Endothelial cell of hepatic sinusoid (primary cell): ENCODE results near the gene MEA1.
"Not testable (repeated sequence)": the region's sequence is repeated elsewhere in the genome, so short reads cannot be mapped to it uniquely, and the experiment has no call there.

Source experiments
- in situ Hi-C: cut with HindIII; loops from 2 replicates; pipeline ENCODE4 v1.10.0; 2017; ENCODE audit warnings: low sequenced_read_pairs

Gene MEA1

DNA sequence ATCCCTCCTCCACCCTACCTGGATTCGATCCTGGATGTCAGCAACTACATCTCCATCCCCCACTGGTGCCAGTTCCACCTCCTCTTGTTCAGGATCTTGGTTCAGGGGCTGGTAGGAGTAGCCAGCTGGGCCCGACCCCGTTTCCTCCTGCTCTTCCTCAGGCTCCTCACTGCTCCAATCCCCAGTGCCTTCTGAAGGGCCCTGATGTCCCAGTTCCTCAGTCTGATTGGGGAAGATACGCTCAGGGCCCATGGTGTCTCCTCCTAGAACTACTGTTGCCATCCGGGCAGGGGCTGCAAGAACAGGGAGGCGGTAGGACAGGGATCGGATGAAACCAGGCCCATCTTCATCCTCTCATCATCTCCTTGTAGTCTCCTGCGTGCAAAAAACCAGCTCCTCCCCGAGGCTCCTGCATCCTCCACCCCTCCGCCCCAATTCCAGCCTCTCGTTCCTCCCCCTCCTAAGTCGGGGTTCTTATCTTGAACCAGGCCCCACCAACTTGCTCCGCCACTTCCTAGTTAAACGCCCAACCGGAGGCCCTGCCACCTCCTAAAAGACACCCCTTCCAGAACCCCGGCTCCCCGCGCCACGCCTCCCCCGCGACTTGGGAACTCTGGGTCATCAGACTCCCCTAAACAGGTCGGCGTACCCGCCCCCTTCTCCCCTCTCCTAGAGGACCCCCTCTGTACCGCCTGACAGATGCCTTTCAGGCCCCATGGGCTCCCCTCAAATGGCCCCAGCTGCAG lies 476 bp downstream of the MEA1 start:
- in situ Hi-C loops, result no loop called here

DNA sequence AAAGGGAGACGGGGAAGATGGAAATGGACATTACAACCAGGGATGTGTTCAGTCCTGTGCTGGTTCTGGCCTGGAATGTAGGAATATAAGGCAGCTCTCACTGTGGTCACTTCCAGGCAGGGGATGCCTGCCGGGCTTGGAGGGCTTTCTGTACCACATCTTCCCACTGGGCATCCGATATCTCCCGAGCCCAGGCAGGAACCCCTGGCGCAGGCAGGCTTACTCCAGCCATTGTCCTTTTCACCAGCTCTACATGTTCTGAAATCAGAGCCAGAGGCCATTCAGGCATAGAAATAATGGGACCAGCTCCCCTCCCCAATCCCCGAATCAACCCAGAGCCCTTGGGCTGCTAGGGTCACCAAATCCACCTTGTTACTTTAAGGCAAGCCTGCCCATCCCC lies 1.4 kb downstream of the MEA1 start:
- in situ Hi-C loops, result no loop called here

DNA sequence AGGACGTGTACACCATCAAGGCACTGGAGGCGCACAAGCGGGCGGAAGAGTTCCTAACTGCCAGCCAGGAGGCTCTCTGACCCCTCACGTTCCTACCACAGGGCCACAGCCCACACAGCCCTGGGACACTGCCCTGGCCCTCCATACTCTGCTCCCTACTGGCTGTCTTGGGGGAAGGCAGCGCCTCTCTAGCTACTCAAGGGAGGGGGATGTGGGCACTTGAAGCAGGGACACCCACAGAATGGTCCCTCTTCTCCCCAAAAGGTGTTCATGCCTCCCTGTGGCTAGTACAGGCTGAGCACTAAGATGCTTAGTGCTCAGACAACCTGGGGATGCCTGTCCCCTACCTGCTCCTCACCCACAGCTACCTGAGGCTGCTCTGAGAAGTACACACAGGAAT lies 2.5 kb downstream of the MEA1 start:
- in situ Hi-C loops, result no loop called here

DNA sequence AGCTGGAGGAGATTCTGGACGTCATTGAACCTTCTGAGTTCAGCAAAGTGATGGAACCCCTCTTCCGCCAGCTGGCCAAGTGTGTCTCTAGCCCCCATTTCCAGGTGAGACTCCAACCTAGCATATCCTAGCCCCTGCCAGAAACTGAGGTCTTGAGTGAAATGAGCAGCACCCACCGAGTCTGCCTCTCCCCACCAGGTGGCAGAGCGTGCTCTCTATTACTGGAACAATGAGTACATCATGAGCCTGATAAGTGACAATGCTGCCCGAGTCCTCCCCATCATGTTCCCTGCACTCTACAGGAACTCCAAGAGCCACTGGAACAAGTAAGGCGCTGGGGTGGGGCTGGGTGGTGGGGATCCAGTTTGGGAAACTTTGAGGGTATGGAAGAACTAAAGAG lies 4.6 kb downstream of the MEA1 start:
- in situ Hi-C loops, result no loop called here

DNA sequence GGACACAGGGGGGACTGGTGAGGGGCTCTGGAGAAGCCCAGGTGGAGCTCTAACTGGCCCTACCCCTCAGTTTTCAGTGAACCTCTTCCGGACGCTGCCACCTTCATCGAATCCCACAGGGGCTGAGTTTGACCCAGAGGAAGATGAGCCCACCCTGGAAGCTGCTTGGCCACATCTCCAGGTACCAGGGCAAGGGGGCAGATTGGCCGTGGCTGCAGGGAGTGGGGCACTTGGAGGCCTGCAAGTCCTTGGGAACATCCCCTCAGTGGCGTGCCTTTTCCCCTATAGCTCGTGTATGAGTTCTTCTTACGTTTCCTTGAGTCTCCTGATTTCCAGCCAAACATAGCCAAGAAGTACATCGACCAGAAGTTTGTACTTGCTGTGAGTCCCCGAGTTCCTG lies 6.6 kb downstream of the MEA1 start:
- in situ Hi-C loops, result no loop called here

DNA sequence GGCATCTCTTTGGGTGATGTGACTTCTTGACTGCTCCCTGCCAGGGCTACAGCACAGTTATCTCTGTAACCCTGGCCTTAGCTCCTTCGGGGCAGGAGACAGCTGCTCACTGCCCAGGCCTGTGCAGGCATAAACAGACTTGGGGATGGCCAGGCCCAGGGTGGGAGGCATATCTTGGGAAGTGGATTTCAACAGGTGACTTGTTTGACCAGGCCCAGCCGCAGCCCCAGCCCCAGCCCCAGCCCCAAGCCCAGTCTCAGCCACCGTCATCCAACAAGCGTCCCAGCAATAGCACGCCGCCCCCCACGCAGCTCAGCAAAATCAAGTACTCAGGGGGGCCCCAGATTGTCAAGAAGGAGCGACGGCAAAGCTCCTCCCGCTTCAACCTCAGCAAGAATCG lies 7.5 kb downstream of the MEA1 start:
- in situ Hi-C loops, result no loop called here

DNA sequence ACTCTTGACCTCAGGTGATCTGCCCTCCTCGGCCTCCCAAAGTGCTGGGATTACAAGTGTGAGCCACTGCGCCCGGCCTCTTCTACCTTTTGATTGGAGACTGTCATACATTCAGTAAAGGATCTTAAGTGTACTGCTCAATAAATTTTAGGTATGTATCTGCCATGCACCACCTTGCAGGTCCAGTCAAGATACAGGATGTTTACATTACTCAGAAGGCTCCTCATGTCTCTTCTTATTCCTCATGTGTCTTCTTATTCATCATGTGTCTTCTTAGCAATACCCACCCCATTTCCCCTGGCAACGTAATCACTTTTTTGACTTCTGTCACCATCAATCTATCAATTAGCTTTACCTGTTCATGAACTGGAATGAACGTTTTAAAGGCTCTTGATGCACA lies 7.9 kb downstream of the MEA1 start:
- in situ Hi-C loops, result no loop called here

DNA sequence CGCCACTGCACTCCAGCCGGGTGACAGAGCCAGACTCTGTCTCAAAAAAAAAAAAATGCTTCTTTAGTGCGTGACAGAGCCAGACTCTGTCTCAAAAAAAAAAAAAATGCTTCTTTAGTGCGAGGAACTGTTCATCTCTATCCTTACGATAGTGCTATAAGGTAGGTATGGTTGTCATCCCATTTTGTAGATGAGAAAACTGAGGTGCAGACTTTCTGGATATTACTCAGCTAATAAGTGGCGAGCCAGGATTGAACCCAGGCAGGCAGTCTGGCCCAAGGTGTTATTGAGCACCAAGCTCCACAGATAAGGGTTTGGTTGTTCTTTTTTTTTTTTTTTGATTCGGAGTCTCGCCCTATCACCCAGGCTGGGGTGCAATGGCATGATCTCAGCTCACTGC lies 11.9 kb downstream of the MEA1 start:
- in situ Hi-C loops, result no loop called here

DNA sequence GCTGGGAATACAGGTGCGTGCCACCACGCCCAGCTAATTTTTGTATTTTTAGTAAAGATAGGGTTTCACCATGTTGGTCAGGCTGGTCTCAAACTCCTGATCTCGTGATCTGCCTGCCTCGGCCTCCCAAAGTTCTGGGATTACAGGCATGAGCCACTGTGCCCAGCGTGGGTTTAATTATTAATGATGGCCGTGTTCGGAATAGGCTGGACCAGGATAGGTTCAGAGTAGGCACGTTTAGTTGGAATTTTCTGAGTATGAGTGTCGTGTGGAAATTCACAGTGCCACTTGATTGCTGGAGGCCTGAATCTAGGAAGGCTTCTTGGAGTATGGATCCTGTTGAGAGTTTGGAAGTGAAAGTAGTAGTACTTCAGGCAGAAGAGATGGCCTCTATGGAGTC lies 15.5 kb downstream of the MEA1 start:
- in situ Hi-C loops, result not testable (repeated sequence)

DNA sequence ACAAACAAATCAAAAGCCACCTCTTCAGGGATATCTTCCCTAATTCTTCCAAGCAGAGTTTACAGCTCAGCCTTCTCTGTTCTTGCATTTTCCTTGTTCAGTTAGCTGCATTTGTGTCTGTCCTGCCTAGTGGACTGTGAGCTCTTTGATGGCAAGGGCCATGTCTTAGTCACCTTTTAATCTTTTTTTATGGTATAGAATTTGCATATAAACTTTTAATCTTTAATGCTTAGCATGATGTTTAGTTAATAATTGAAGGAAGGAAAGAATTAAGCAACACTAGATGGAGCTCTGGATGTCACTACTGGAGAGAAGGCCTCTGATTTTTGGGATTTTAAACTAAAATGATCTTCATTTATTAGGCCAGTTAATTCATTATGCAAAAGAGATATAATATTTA lies 17.2 kb downstream of the MEA1 start:
- in situ Hi-C loops, result no loop called here

DNA sequence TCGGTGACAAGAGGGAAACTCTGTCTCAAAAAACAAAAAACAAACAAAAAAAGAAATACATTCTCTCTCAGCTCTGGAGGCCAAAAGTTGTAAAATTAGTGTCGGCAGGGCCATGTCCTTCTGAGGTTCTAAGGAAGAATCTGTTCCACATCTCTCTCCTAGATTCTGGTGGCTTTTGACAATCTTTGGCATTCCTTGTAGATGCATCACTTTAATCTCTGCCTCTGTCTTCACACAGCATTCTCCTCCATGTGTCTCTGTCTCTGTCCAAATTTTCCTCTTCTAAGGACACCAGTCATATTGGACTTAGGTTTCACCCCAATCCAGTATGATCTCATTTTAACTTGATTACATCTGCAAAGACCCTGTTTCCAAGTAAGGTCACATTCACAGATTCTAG lies 20.3 kb downstream of the MEA1 start:
- in situ Hi-C loops, result no loop called here

DNA sequence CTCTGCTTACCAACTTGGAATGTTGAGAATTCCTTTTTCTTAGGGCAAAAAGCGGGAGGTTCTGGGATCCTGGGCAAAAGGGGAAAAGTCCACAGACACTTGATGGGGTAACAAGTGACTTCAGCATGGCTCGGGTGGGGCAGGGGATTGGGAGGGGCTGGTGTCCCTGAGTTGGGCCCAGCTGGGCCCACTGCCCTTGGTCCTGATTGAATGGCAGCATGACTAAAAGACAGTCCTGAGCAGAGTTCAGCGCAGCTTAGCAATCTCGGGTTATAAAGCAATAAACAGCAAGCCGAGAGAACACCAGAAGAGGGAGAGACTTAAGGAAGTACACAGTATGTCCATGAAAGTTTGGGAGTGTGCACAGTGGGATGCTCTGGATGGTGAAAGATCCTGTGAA lies 23.8 kb downstream of the MEA1 start:
- in situ Hi-C loops, result no loop called here

DNA sequence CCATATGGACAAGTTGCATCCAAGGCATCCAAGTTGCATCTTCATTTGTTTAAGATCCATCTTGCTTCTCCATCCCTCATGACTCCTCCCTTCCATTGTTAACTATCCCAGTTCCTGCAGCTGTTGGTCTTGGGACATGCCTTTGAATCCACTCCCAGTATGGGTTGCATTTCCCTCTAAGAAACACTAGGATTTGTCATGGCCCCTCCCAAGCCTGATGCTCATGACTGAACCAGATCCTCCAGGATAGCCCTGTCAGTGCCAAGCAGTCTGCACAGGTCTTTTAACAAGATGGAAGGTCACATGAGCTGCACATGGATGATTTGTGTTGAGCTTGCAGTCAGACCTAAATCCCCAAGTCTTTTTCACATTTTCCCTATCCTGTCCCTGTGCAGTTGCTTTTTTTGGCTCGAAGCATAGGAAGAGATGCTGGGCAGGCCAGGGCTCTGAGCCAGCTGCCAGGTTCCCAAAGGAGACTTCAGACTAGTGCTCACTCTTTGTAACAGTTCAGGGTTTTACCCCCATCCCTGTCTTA lies 25.2 kb downstream of the MEA1 start:
- in situ Hi-C loops, result no loop called here

DNA sequence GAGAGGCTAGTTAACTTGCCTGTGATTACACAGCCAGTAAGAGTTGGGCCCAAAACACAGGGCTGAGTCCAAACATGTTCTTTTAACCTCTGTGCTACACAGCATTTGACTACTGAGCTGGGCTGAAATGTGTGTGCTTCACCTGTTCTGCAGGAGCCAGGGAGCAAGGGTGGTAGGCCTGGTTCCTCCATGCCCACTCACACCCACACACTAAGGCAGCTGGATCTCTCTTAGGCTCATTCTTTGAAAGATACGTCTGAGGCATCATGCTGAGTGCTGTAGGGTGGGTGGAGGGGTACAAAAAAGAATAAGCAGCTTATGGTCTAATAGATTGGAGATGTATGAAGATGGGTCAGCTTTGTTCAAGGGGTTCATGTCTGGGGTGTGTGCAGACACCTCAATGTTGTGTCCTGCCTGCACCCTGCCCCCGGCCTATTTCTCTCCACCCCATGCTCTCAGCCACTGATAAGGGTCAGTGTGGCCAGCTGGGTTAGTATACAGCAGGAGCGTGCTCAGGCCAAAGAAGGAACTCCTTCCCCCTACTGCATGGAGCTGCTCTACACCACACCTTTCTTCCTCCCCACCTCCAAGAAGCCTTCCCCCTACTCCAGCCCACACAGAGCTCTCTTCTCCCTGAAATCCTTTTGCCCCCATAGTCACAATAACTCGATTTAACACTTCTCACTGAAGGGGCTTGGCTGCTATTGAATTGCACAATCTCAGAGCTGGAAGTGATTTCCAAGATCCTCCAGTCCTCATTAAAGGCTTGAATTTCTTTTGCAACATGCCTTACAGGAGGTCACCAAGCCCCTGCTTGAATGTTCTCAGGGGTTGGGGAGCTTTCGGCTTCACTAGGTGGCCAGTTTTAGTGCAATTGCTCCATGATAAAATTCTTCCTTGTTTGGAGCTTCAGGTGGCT lies 26.0 kb downstream of the MEA1 start:
- in situ Hi-C loops, result no loop called here

DNA sequence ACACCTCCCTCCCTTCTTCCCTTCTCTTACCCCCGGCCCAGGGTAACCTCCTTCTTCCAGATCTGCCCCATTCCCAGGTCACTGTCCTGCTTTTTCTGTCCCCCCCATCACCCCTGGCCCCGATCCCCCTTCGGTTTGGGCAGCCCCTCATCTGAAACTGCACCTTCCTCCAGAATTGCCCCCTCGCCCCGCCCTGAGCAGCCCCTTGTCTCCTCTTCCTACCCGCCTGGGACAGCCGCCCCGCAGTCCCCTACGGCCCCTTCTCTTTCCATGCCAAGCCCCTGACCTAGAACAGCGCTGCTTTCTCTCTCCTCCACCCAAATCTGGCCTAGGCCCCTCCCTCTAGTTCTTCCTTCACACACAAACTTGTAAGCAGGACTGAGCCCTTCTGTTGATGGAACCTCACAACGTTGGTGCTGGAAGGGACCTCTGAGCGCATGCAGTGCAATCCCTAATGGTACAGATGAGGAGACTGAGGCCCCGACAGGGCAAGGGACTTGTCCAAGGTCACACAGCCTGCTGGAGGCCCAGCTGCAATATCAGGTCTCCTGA lies 28.7 kb downstream of the MEA1 start:
- in situ Hi-C loops, result no loop called here

DNA sequence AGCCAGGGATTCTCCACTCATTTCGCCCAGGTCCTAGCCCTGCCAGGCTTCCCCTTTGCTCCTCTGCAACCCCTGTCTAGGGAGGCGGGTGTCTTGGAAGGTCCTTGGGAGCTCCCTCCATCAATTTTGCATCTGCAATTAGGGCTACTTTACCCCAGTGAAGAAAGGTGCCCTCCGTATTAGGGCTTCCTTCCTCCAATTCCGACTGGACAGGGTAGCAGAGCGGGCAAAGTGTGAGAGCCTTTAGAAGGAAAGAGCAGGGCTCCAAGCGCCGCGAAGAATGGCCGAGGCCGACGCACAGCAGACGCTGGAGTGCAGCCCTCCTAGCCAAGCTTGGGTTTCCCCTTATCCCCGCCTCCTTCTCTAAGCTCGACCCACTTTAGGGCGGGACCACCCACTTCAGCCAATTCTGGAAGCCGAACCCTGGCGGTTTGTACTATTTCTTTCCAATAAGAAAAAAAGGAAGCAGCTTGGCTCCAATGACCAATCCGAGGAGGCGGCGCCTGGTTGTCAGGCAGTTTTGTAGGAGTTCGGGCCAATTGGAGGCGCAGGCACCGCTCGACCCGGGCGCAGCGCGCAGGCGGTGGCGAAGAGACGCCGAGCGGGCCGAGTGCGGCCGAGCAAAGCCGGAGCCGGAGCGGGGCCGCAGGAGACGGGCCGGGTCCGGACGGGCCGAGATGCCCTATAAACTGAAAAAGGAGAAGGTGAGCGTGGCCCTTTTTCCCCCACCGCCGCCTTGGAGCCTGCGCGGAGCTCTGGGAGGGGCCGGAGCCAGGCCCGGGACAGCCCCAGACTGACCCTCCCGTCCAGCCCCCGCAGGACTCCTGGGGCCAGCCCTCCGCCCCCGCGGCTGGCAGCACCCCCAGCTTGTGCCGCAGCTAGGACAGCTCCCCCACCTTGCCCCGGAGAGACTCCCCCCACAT lies 29.5 kb downstream of the MEA1 start, which contains the start of gene PPP2R5D:
Gene PPP2R5D, plus strand, starts transcription at position 570 of the 923 bp plus-strand sequence. Its CDS starts 108 bp downstream, at position 678.
- in situ Hi-C loops, result no loop called here

DNA sequence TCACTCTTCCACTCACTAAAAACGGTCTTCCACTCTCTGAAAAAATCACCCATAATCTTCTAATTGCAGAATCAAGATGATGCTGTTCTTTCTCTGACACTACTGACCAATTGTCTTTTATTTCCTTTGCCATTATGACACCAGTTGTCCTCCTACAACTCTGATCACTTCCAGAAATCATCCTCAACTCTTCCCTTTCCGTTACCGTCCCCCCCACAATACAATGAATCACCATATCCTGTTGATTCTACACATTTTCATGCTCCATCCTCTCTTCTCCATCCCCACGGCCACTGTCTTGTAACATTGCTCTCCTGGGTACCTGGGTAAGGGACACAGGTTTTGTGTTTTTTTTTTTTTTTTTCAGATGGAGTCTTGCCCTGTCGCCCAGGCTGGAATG lies 31.9 kb downstream of the MEA1 start:
- in situ Hi-C loops, result no loop called here

DNA sequence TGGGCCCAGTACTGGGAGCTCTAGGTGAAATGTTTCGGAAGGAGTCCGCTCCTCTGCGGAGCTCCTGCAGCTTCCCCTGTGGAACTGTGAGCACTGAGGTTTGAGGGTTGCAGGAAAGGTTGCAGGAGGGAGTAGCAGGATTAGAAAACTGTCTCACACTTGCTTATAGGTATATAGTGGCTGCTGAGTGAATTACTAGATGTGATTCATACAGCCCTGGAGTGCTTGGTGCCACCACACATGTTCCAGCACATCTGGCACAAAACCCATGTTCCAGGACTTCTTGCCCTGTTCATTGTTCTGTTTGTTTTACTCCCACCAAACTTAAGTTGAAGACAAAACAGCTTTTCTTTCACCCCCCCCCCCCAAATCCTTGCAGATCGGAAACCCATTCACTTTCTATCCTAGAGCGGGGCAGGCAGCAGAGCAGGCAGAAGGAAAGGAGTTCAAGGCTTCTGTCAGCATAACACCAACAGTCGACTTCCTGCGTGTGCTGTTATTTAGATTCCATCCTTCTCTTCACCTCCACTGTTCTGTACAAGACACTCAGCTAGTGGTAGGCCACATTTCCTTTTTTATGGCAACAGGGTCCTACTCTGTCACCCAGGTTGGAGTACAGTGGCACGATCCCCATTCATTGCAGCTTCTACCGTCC lies 34.1 kb downstream of the MEA1 start:
- in situ Hi-C loops, result no loop called here

DNA sequence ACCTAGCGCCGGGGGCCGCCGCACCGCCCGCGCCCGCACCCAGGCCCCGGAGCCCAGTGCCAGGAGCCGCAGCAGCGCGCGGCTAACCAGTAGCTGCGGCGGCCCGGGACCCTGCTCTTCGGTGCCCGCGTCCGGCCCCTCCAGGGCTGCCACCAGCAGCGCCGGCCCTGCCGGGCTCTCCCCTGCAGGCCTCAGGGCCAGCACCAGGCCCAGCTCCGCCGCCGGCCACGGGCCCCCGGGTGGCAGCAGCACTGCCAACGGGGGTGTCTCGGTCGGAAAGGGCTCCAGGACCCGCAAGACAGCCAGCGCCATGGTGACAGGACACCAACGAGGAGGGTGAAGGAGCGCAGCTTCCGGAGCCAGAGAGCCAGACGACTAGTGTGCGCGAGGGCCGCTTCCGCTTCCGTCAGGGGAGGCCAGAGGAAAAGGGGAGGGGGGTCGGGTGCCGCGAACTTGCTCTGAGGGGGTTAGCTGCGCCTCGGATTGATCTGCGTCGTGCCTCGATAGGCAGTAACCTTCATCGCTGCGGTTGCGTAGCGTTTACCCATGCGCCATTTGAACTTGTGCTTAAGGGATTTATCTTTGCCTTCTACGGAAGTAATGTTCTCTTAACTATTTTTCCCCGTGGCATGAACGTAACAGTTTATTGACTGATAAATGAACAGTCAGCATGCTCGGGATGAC lies 34.8 kb downstream of the MEA1 start, which contains the start of gene PEX6:
Gene PEX6, minus strand, starts transcription at position 343 of the 684 bp plus-strand sequence. Its CDS starts 31 bp downstream, at position 312.
- in situ Hi-C loops, result no loop called here
